NOMO-1 treated with DMSO at 0.1 percent for 48 hours (cell line): ENCODE results near the gene NLRP1.

ENCODE experiments used
- DNase-seq: peaks from one replicate; lab custom pipeline; 2025; ENCODE audit not compliant: unreplicated experiment; lab: John Stamatoyannopoulos, UW

NLRP1 gene

GRCh38 chr17:5584383-5585286, at the start of gene NLRP1:
NLRP1 (minus strand) TSS chr17:5584509; CDS start chr17:5583957, 552 bp downstream.
- peak; percentile 94 for DNase-seq

DNA sequence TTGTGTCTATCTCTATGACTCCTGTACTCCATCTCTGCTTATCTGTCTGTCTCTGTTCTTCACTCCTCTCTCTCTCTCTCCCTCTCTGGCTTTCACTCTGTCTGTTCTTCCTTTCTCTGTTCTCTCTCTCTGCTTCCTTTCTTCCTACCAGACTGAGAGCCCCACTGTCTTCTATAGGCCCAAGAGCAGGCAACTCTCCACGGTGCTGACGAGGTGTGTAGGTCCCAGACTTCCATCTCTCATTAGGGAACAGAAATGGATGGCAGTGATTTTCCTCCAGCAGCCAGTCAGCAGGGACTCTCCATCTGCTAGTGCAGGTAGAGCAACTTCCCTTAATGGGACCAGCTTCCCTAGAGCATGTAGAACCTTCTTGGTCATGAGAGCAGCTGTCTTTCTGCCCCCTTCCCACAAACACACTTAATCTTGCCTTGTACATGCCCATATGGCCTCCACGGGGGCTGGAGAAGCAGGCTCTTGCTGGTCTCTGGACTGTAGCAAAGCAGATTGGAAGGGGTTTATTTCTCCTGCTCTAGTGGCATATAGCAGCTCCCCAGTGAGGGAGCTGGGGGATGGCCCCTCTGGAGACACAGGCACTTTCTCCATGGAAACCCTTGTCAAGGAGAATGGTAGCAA, 47.8 kb upstream of the NLRP1 start:
- DNase-seq, result no peak

DNA sequence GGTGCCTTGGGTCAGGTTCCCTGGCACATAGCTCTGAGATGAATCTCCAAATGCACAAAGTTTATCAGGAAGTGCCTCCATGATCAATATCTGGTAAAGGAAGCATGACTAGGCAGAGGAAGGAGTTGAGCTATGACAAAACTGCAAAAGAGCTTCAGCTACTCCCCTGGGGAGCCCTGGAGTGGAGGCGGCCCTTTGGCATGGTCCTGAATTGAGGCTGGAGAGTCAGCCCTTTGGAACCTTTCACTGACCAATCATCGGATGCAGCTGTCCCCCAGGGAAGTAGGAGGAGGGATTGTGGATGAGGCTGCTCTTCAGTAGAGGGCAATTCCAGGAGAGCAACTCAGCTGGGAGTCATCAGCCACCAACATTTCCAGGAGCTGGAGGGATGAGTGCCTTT, 46.1 kb upstream of the NLRP1 start:
- no peak for DNase-seq

DNA sequence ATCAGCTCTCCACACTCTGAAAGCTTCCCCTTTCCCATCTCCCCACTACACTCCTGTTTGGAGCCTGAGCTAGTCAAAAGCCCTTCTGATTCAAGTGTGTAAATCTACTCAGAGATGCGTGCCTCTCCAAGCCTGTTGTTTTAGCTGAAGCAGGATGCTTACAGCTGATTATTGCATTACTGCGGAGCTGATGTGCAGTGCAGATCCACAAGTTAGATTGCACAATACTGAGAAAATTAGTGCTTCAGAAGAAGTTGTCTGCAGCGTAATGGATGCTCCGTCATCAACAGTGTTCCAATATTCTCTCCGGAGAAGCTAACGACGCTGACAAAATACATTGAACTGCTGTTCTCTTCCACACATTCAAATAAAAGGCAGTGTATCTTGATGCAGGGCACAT, 44.8 kb upstream of the NLRP1 start:
- DNase-seq, result no peak

GRCh38 chr17:5628262-5628661, 44.0 kb upstream of the NLRP1 start:
- no peak for DNase-seq

- no peak for DNase-seq
Observed at GRCh38 chr17:5624211-5624610, 39.9 kb upstream of the NLRP1 start.

DNA sequence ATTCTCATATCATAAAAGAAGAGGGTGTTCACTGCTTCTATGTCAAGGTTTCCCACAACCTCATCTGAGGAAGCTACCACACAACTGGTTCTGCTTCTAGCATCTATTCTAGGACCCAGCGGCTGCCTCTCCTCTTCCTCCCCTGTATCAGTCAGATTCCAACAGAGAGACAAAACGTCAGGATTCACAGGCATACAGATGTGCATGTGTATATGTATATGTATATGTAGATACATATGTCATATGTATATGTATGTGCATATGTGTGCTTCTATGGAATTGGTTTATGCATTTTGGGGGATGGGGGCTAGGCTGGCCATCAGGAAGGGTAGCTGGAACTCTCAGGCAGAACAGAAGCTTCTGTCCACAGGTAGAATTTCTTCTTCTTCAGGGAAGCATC, 37.4 kb upstream of the NLRP1 start:
- DNase-seq, result no peak

DNA sequence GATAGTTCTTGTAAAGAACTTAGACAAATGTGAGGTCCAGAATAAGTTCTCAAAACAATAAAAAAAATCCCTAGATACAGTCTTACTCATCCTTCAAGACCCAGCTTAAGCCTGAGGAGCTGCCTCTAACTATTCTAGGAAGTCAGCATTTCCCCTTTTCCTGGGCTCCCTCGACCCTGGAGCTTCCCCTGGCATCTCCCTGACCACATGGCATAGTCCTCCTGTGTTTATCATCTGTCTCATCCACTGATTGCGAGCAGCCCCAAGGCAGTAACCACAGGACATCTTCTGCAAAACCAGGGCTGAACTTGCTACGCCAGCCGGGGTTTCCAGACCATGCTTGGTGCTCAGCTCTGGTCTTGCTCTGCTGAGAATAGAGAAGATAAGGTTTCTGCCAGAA, 36.7 kb upstream of the NLRP1 start:
- no peak for DNase-seq

- DNase-seq, result peak; percentile 100
Observed at GRCh38 chr17:5619088-5619740, 34.9 kb upstream of the NLRP1 start.

DNA sequence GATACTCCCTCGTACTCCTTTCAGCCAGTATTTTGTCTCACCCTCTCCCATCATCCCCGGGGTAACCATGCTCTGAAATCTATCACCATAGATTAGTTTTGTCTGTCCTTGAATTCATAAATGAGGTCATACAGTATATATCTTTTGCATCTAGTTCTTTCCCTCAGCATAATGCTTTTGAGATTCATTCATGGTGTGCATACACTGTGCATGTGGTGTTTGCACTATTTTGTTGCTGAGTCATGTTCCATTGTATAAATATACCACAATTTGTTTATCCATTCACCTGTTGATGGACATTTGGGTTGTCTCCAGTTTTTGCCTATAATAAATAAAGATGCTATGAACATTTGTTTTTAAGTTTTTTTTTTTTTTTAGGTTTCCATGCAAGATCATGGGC, 34.2 kb upstream of the NLRP1 start:
- no peak for DNase-seq

DNA sequence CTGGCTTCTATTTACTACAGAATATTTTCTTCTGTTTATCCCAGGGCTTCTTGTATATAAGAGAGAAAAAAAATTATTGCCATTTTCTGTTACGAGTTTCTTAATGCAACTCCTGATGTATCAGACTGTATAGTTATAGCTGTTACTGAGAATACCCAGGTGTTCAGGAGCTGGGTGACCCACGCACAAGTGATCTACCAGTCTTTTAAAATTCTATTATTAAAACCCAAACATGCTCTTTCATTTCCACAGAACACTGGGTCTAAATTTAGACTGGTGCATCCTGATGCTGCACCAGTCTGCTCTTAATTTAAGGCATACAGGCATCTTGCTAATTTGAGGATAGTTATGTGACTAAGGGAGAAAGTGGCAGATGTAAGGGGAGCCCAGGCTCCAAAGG, 31.2 kb upstream of the NLRP1 start:
- no peak for DNase-seq

DNA sequence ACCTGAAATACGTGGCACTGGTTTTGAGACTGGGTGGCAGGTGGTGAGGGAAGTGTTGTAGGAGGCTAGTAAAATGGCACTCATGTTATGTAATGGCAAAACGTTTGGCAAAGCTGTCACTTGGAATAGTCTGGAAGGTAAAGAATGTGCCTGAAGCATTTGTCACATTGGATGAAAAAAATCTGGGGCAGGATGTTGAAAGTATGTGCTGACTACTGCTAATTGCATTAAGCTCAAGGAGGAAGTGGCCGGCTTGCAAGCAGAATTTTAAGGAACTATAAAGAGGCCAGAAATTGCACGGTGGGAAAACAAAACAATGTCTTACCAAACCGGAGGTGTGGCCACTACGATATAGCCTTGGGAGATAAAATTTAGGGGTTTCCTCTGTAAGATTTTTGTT, 26.6 kb upstream of the NLRP1 start:
- peak; percentile 96 for DNase-seq

- DNase-seq, result no peak
Observed at GRCh38 chr17:5608399-5609112, 24.2 kb upstream of the NLRP1 start.

GRCh38 chr17:5607946-5608345, 23.6 kb upstream of the NLRP1 start:
- no peak for DNase-seq

DNA sequence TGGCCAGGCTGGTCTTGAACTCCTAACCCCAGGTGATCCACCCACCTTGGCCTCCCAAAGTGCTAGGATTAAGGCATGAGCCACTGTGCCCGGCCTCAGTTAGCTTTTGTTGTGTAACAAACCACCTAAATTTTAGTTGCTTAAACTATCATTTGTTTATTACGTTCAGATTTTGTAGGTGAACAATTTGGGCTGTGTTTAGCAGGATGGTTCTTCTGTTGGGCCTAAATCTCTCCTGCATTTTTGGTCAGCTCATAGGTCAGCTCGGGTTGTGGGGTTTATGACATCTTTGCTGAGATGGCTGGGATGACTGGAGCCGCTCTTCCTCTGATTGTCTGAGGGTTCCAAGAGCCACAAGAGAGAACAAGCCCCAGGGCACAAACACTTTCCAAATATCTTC, 21.1 kb upstream of the NLRP1 start:
- no peak for DNase-seq

DNA sequence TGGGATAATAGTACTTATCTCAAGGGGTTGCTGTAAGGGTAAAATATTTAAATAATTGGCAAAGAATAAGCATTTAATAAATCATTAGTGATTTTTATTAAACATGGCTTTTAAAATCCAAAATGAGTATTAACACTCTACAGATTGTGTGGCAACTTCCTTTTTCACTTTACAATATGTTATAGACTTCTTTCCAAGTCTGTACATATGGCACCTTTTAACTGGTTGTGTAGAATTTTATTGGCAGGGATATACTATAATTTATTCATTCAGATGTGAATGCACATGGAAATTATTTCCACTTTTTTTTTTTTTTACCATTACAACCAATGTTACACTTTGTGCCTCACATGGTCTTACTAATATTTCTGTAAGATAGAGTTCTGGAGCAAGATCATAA, 15.7 kb upstream of the NLRP1 start:
- no peak for DNase-seq

- DNase-seq, result no peak
Observed at GRCh38 chr17:5598457-5598856, 14.1 kb upstream of the NLRP1 start.

DNA sequence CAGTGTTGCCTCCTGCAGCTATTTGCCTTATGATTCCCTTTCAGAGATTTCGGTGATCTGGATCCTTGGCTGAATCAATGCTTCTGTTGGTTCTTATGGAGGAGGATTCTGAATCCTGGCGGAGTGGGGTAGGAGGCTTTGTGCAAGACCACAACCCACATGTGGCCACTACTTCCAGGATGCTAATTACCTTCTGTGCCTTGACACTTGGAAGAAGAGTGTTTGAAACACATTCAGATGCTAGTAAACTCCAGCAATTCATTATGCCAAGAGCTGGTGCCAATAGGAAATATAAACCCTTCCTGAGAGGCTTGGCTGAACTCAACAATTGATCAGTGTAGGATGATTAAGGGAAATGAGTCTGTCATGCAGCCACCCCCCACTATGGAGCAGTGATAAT, 12.1 kb upstream of the NLRP1 start:
- no peak for DNase-seq

DNA sequence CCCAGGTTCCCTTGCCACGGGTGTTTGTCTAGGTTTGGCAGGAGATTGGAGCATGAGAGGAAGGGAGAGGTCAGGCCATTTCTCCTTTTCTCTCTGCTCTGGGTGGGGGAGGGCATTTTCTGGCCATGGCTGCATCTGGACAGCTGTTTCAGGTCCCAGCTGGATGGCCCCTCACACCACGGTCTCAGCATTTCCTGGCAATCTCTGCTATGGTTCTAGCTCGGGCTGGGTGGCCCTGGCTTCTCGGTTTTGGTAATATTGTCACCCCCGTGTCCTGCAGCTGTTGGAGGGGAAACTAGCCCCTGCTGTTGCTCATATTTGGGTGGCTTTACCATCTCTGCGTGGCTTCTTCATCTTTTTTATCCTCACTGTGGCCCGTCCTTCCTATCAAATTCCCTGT, 11.5 kb upstream of the NLRP1 start:
- DNase-seq, result no peak

DNA sequence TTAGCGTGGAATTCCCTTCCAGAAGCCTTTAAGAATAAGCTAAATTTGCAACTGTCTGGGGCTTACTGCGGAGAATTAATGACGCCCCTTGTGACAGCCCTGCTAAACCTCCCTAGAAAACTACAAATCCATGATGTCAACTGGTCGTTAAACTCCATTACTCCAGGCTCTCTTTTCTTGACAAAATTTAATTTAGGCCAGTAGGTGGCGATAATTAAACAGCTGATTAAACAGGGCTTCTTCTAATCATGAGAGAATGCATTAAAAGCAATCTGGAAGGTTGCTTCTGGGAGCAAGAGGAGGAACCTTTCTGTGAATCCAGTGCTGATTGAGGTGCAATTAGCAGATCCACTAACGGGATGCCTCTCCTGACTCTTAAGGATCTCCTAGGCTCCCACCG, 8.1 kb upstream of the NLRP1 start:
- DNase-seq, result peak; percentile 34

DNA sequence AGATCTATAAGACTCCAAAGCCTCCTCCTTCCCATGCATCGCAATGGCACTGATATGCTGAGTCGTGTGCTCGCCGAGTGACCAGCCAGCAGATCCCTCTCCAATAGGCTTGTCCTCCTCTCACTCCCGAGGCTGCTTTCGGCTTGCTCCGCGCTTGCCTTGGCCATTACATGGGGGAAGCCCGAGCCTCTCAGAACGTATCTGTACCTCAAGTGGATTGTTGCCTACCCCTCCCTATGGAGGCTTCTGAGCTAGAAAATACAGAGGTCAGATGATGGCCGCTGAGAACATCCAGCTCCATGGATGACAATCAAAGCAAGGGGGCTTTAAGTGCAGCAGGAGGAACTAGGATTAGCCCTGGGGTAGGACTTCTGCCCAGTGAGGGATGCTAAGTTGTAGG, 7.7 kb upstream of the NLRP1 start:
- DNase-seq, result no peak
